Esophagus muscularis mucosa (tissue), 4 donors: ENCODE results near the gene GP1BB.

Experiments
- CTCF ChIP-seq, 3 experiments: fragments of 200-600 bp in 2 of 3; fragments of 450-650 bp in 1 of 3; sonication (generic) in 2 of 3; IDR thresholded peaks; one replicate each; pipeline ENCODE4 v1.5.1; 2017 to 2019; ENCODE audit warnings: antibody characterized with exemption in 3 of 3, mild to moderate bottlenecking in 2 of 3, moderate library complexity in 1 of 3
- EP300 ChIP-seq: sonication (generic); formaldehyde crosslinking; IDR thresholded peaks from one replicate; pipeline ENCODE4 v1.6.1; 2017; ENCODE audit warnings: antibody characterized with exemption
- POLR2A ChIP-seq: fragments of 450-650 bp; IDR thresholded peaks from one replicate; pipeline ENCODE4 v1.6.1; 2017; ENCODE audit warnings: antibody characterized with exemption, moderate library complexity, mild to moderate bottlenecking, low read depth

- no peak for TF ChIP-seq POLR2A
- no peak for TF ChIP-seq EP300
- TF ChIP-seq CTCF (IDR thresholded peaks at IDR 0.05) = no peak
Measured at GRCh38 chr22:19704355-19705015, 18.9 kb upstream of the GP1BB start.
